ENCODE measurements around the gene PKNOX2. TPM values are rescaled to one million over a fixed set of nuclear protein-coding genes. Genes with fewer than 3 reads are reported as not detected.

Gene PKNOX2
- total RNA-seq, 4 donors from 2014 or later: 1.2 to 5.7 (median 2.2) TPM

- no peak overlapping the region for H3K27ac ChIP-seq
- ATAC-seq: no peak
- H3K9me3 ChIP-seq: no peaks in the 10 kb centered on the region
- H3K27me3 ChIP-seq: no peaks in the 10 kb centered on the region
- peaks cover 0 to 6% of the 10 kb centered on the region in 2 donors for H3K36me3 ChIP-seq
- H3K4me1 ChIP-seq: no peaks in the 10 kb centered on the region
- H3K4me3 ChIP-seq: no peak overlapping the region
- TF ChIP-seq CTCF (IDR thresholded peaks at IDR 0.05) (no peak), EP300 (IDR thresholded peaks at IDR 0.05) (no peak), POLR2A (IDR thresholded peaks at IDR 0.05) (no peak), POLR2AphosphoS5 (IDR thresholded peaks at IDR 0.05) (no peak)
- 80 to 90% methylated on average over 2 of the region's 2 CpGs for WGBS, 2 donors (ENCODE audit: low coverage in 1 of 2)
Observed at GRCh38 chr11:125470355-125470754, 305.8 kb downstream of the PKNOX2 start.

DNA sequence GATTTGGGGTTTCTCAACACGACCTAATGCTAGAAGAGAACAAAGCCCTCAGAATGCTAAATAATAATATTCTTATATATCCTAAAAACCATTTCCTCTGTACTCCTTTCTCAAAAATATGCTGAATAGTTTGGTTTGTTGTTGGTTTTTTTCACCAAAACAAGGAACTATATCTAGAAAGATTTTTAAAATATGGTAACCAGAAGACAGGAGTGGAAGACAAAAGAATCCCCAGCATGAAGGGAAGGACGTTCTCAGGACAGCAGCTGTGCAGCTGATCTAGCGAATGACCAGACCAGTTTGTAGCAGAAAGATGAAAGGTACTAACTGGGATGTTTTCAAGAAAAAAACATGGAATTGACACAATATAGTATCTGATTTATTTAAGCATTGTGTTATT, 312.2 kb downstream of the PKNOX2 start:
- WGBS, 2 donors (ENCODE audit: low coverage in 1 of 2): 78% methylated on average over 3 of the region's 3 CpGs
- no peak overlapping the region for H3K4me3 ChIP-seq
- ATAC-seq: no peak
- H3K27ac ChIP-seq: no peak overlapping the region
- peaks cover 0 to 34% of the 10 kb centered on the region in 2 donors for H3K36me3 ChIP-seq
- H3K27me3 ChIP-seq: no peaks in the 10 kb centered on the region
- no peaks in the 10 kb centered on the region for H3K9me3 ChIP-seq
- H3K4me1 ChIP-seq: no peaks in the 10 kb centered on the region
- TF ChIP-seq CTCF (IDR thresholded peaks at IDR 0.05): no peak
- no peak for TF ChIP-seq POLR2A (IDR thresholded peaks at IDR 0.05)
- TF ChIP-seq POLR2AphosphoS5 (IDR thresholded peaks at IDR 0.05): no peak
- TF ChIP-seq EP300 (IDR thresholded peaks at IDR 0.05): no peak

- Histone ChIP-seq H3K4me1 (no peaks in the 10 kb centered on the region), H3K36me3 (peaks cover 0 to 34% of the 10 kb centered on the region in 2 donors), H3K27ac (no peak overlapping the region), H3K27me3 (no peaks in the 10 kb centered on the region), H3K4me3 (no peak overlapping the region), H3K9me3 (no peaks in the 10 kb centered on the region)
- TF ChIP-seq EP300 (IDR thresholded peaks at IDR 0.05) (no peak), CTCF (IDR thresholded peaks at IDR 0.05) (no peak), POLR2A (IDR thresholded peaks at IDR 0.05) (no peak), POLR2AphosphoS5 (IDR thresholded peaks at IDR 0.05) (no peak)
- ATAC-seq: no peak
- WGBS, 2 donors (ENCODE audit: low coverage in 1 of 2): 84 to 100% methylated on average over 1 to 3 of the region's 3 CpGs
Observed at GRCh38 chr11:125479137-125479536, 314.6 kb downstream of the PKNOX2 start.

- Histone ChIP-seq H3K4me1 (no peaks in the 10 kb centered on the region), H3K36me3 (peaks cover 0 to 56% of the 10 kb centered on the region in 2 donors), H3K9me3 (no peaks in the 10 kb centered on the region), H3K4me3 (no peak overlapping the region), H3K27me3 (no peaks in the 10 kb centered on the region), H3K27ac (no peak overlapping the region)
- 33% methylated on average over 1 of the region's 3 CpGs; no CpG with 5 or more reads in 1 of the 2 donors for WGBS, 2 donors (ENCODE audit: low coverage in 1 of 2)
- TF ChIP-seq EP300 (IDR thresholded peaks at IDR 0.05) (no peak), POLR2AphosphoS5 (IDR thresholded peaks at IDR 0.05) (no peak), POLR2A (IDR thresholded peaks at IDR 0.05) (no peak), CTCF (IDR thresholded peaks at IDR 0.05) (no peak)
- no peak for ATAC-seq
Observed at GRCh38 chr11:125481531-125481930, 317.0 kb downstream of the PKNOX2 start.

Small RNA genes within 50 kb of the gene (small RNA-seq; reads per million reads assigned to genes)
- 0 reads per million in 4 donors for gene RNU6-321P

Other genes starting within 250 kb of the PKNOX2 start
- gene HEPN1, start 245.5 kb upstream of the PKNOX2 start, total RNA-seq: under 1 TPM in 1 of 4 donors, not detected in 3; 0.67 TPM
- 1 to 10 TPM in 1 of 4 donors, under 1 TPM in 2, not detected in 1; 0.31 to 2.1 (median 0.81) TPM for gene HEPACAM, start 228.7 kb upstream of the PKNOX2 start, total RNA-seq
- gene CCDC15, start 210.5 kb upstream of the PKNOX2 start, total RNA-seq: 1 to 10 TPM in 3 of 4 donors, under 1 TPM in 1; 0.69 to 1.7 (median 1.3) TPM
- gene SLC37A2, start 101.4 kb upstream of the PKNOX2 start, total RNA-seq: 1 to 10 TPM; 3.4 to 8.6 (median 6.6) TPM
- 10 to 100 TPM; 14.7 to 20.0 (median 17.3) TPM for gene TMEM218, start 53.1 kb upstream of the PKNOX2 start, total RNA-seq

Data from gastroesophageal sphincter (tissue), 4 donors.